K562 (cell line): ENCODE data around the gene CD1D. TPM values are rescaled to one million over a fixed set of nuclear protein-coding genes. Genes with fewer than 3 reads are reported as not detected.

Source experiments
- ATAC-seq: fragments of 200-7000 bp; cut with Tn5 transposase; 3 replicates; pipeline ENCODE4 v1.9.1; 2020; ENCODE audit warnings: moderate library complexity
- BruUV-seq: library from RNA; stranded (reverse); fragments of 400-500 nt; replicated peaks from 2 replicates; lab custom pipeline; 2021; lab: Mats Ljungman, UMichigan
- CTCF ChIA-PET: fragments of 300-600 bp; formaldehyde crosslinking; extraction: SDS; loops from one replicate; lab custom pipeline; 2021; ENCODE audit warnings: low intra/inter-chr PET ratio; lab: Yijun Ruan, JAX
- POLR2A ChIA-PET: fragments of 300-600, 350-650 bp; sonication (Branson Sonifier 250); formaldehyde crosslinking; extraction: SDS; loops from one replicate; lab custom pipeline; 2021; ENCODE audit warnings: antibody characterized with exemption, inconsistent platforms; lab: Yijun Ruan, JAX
- DNase-seq, 4 experiments: peaks; one replicate each; pipeline versions ENCODE4 v3.0.0 to v3.0.0-alpha.2; 2011 to 2018; ENCODE audit warnings: low spot score in 3 of 4, mixed read lengths in 3 of 4; ENCODE audit errors: extremely low read depth in 1 of 4
- FAIRE-seq: peaks from 2 replicates; lab custom pipeline; 2011; peaks lifted over from hg19 to GRCh38; lab: Jason Lieb, UNC
- H2AFZ ChIP-seq: 2 replicates; pipeline ENCODE4 v1.6.0; 2011; ENCODE audit warnings: low read depth, low read length, control low read depth, inconsistent platforms
- H3K27ac ChIP-seq: fragments of 200-600 bp; 3 replicates; pipeline ENCODE4 v1.8.0; 2011; ENCODE audit warnings: low read depth, mild to moderate bottlenecking, control low read depth, inconsistent platforms, low read length, moderate library complexity, mixed read lengths; ENCODE audit errors: extremely low read depth
- H3K27me3 ChIP-seq, 2 experiments: fragments of 300-600 bp in 1 of 2; 2 replicates in 1 of 2; 3 replicates in 1 of 2; pipeline versions ENCODE4 v1.6.0 to v1.8.0; 2011; ENCODE audit warnings: inconsistent platforms in 2 of 2, low read length in 2 of 2, mild to moderate bottlenecking in 1 of 2, mixed read lengths in 1 of 2, moderate library complexity in 1 of 2; ENCODE audit not compliant: control insufficient read depth in 2 of 2, insufficient read depth in 2 of 2
- H3K36me3 ChIP-seq: fragments of 300-600 bp; 3 replicates; pipeline ENCODE4 v1.8.0; 2011; ENCODE audit warnings: mild to moderate bottlenecking, low read length, inconsistent platforms; ENCODE audit not compliant: control insufficient read depth, insufficient read depth
- H3K4me1 ChIP-seq, 2 experiments: fragments of 200-600 bp in 1 of 2; replicated peaks in 1 of 2; 2 replicates in 1 of 2; 3 replicates in 1 of 2; pipeline versions ENCODE4 v1.5.1 to v1.8.0; 2011; ENCODE audit warnings: inconsistent platforms in 2 of 2, low read length in 2 of 2, mild to moderate bottlenecking in 1 of 2, mixed read lengths in 1 of 2, moderate library complexity in 1 of 2; ENCODE audit not compliant: control insufficient read depth in 2 of 2, insufficient read depth in 2 of 2
- H3K4me2 ChIP-seq: 2 replicates; pipeline ENCODE4 v1.6.1; 2011; ENCODE audit warnings: low read length, control low read depth, inconsistent platforms, mixed read lengths; ENCODE audit not compliant: insufficient read depth
- H3K4me3 ChIP-seq: fragments of 200-600 bp; sonication (generic), shearing (Covaris generic); 2 replicates; pipeline ENCODE4 v1.5.1; 2016; ENCODE audit warnings: control low read depth, inconsistent platforms
- H3K79me2 ChIP-seq: fragments of 200-600 bp; 3 replicates; pipeline ENCODE4 v1.8.0; 2011; ENCODE audit warnings: low read length, inconsistent platforms; ENCODE audit not compliant: control insufficient read depth, insufficient read depth
- H3K9ac ChIP-seq, 2 experiments: 2 replicates each; pipeline versions ENCODE4 v1.6.0 to v1.6.1; 2011; ENCODE audit warnings: low read depth in 2 of 2, low read length in 2 of 2, control low read depth in 1 of 2, inconsistent platforms in 1 of 2, mild to moderate bottlenecking in 1 of 2, mixed read lengths in 1 of 2; ENCODE audit not compliant: insufficient read depth in 1 of 2
- H3K9me1 ChIP-seq: one replicate; pipeline ENCODE4 v1.6.0; 2011; ENCODE audit warnings: inconsistent platforms, mild to moderate bottlenecking, low read length, moderate library complexity; ENCODE audit not compliant: control insufficient read depth, insufficient read depth
- H3K9me3 ChIP-seq: replicated peaks from 2 replicates; pipeline ENCODE4 v1.5.1; 2011; ENCODE audit warnings: low read depth, low read length, inconsistent platforms; ENCODE audit not compliant: control insufficient read depth, insufficient read depth
- H4K20me1 ChIP-seq: replicated peaks from 2 replicates; pipeline ENCODE4 v1.6.1; 2011; ENCODE audit warnings: low read length, inconsistent platforms, mixed read lengths; ENCODE audit not compliant: control insufficient read depth, insufficient read depth
- CBX3 ChIP-seq, 2 experiments: IDR thresholded peaks; 1 replicate in 1 of 2; 2 replicates in 1 of 2; pipeline ENCODE4 v1.6.1; 2012; ENCODE audit warnings: inconsistent platforms in 2 of 2, low read length in 2 of 2, borderline replicate concordance in 1 of 2, control low read depth in 1 of 2
- DMBX1 ChIP-seq: fragments of 250-450 bp; sonication (Bioruptor Pico); IDR thresholded peaks from 2 replicates; pipeline ENCODE4 v1.8.0; 2022; ENCODE audit warnings: inconsistent platforms, mild to moderate bottlenecking, moderate library complexity, borderline replicate concordance
- ETS2 ChIP-seq: IDR thresholded peaks from 2 replicates; pipeline ENCODE4 v1.6.1; 2016; ENCODE audit warnings: borderline replicate concordance, missing genetic modification characterization, mild to moderate bottlenecking, moderate library complexity, missing compliant biosample characterization; ENCODE audit not compliant: poor library complexity, severe bottlenecking
- FOXA3 ChIP-seq, 2 experiments: fragments of 450-650 bp in 1 of 2; sonication (generic) in 1 of 2; formaldehyde crosslinking; IDR thresholded peaks in 1 of 2; conservative IDR thresholded peaks in 1 of 2; 2 replicates each; pipeline versions ENCODE4 v1.4.0 to v1.8.0; 2020 to 2022; ENCODE audit warnings: mild to moderate bottlenecking in 2 of 2, missing genetic modification reagents in 1 of 2
- NCOR1 ChIP-seq: fragments of 450-650 bp; IDR thresholded peaks from 2 replicates; pipeline ENCODE4 v1.6.1; 2016; ENCODE audit warnings: mild to moderate bottlenecking, moderate library complexity
- NFYB ChIP-seq: IDR thresholded peaks from 2 replicates; pipeline ENCODE4 v1.6.1; 2011; ENCODE audit warnings: mild to moderate bottlenecking, moderate library complexity; ENCODE audit not compliant: insufficient read length; ENCODE audit errors: extremely low read depth
- PYGO2 ChIP-seq: fragments of 450-650 bp; IDR thresholded peaks from 2 replicates; pipeline ENCODE4 v1.6.1; 2016; ENCODE audit warnings: mild to moderate bottlenecking, missing genetic modification characterization, moderate library complexity, missing compliant biosample characterization
- RCOR1 ChIP-seq, 2 experiments: IDR thresholded peaks; 2 replicates each; pipeline ENCODE4 v1.6.1; 2012; ENCODE audit warnings: low read depth in 2 of 2, low read length in 2 of 2, borderline replicate concordance in 1 of 2, improper control_type of control experiment in 1 of 2
- TRIM24 ChIP-seq, 2 experiments: fragments of 450-650 bp; IDR thresholded peaks; 2 replicates each; pipeline ENCODE4 v1.6.1; 2016
- ZBTB17 ChIP-seq: fragments of 450-650 bp; formaldehyde crosslinking; IDR thresholded peaks from 2 replicates; pipeline ENCODE4 v1.4.0; 2020; ENCODE audit warnings: mild to moderate bottlenecking
- in situ Hi-C: fragments of 300-500 bp; cut with MboI; formaldehyde crosslinking; loops from 4 replicates; pipeline ENCODE4 v1.15.0; 2018; ENCODE audit warnings: inconsistent platforms, mixed read lengths
- intact Hi-C: fragments of 100-400 bp; cut with micrococcal nuclease; formaldehyde crosslinking; loops from 2 replicates; pipeline ENCODE4 v1.14.2; 2022
- polyA plus RNA-seq, 8 experiments: library from polyadenylated mRNA; depleted of rRNA in 4 of 8; stranded (reverse) in 5 of 8; unstranded in 3 of 8; fragments of >200 nt; fragmentation: Nextera tagmentation in 2 of 8; fragmentation: Illumina TruSeq in 1 of 8; extraction: Ambion mirVana in 2 of 8; extraction: Trizol in 1 of 8; gene quantifications; 2 replicates each; pipeline versions ENCODE4 v1.2.1 to v1.2.3, GENCODE V29; 2011 to 2014; ENCODE audit warnings: inconsistent platforms in 1 of 8, missing spikeins in 1 of 8
- total RNA-seq, 7 experiments: library from RNA; depleted of rRNA in 6 of 7; stranded (reverse); fragments of >200 nt in 6 of 7; fragmentation: Illumina TruSeq in 2 of 7; extraction: Trizol in 2 of 7; gene quantifications; 2 replicates each; pipeline versions ENCODE4 v1.2.1 to v1.2.3, GENCODE V29; 2011 to 2021; ENCODE audit warnings: low replicate concordance in 1 of 7
- TF ChIP-seq, protein P1 (sequence below): fragments of 450-650 bp; IDR thresholded peaks from 2 replicates; pipeline ENCODE4 v1.6.1; 2017; ENCODE audit warnings: antibody characterized with exemption
- TF ChIP-seq, protein P2 (sequence below): fragments of 150-350 bp; IDR thresholded peaks from 2 replicates; pipeline ENCODE4 v1.6.1; 2014; ENCODE audit warnings: low read depth, mild to moderate bottlenecking, low read length, borderline replicate concordance
- TF ChIP-seq, protein P3 (sequence below), 2 experiments: IDR thresholded peaks; 2 replicates each; pipeline ENCODE4 v1.6.1; 2011; ENCODE audit warnings: borderline replicate concordance in 1 of 2, control low read depth in 1 of 2, low read depth in 1 of 2, low read length in 1 of 2, mild to moderate bottlenecking in 1 of 2, mixed read lengths in 1 of 2, moderate library complexity in 1 of 2; ENCODE audit not compliant: insufficient read depth in 1 of 2, insufficient read length in 1 of 2, poor library complexity in 1 of 2, severe bottlenecking in 1 of 2; ENCODE audit errors: extremely low read depth in 1 of 2

Gene CD1D
- total and polyA plus RNA-seq, 9 of the 15 experiments (the other 6 are each of a cell fraction or from before 2014, with no cell fraction given): 0.03 TPM; not detected in 8

DNA sequence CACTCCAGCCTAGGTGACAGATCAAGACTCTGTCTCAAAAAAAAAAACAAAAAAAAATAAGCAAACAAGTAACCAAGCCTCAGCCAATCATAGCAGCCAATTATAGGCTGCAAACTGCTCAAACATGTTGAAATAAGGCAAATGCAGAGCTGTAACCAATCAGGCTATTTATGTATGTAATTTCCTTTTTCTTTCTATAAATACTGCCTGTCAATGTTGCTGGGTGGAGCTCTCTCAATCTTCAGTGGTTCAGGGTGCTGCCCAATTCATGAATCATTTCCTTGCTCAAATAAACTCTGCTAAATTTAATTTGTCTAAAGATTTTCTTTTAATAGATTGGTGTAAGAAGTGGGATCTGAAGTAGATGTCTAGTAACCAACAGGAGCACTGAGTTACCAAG lies 11.6 kb upstream of the CD1D start:
- Histone ChIP-seq H4K20me1 (no peaks in the 10 kb centered on the region), H3K4me2 (no peak overlapping the region), H3K36me3 (no peaks in the 10 kb centered on the region), H3K9me3 (no peaks in the 10 kb centered on the region), H3K27me3 (no peaks in the 10 kb centered on the region), H2AFZ (no peak overlapping the region), H3K27ac (no peak overlapping the region), H3K9me1 (no peaks in the 10 kb centered on the region), H3K9ac (no peak overlapping the region), H3K79me2 (no peaks in the 10 kb centered on the region), H3K4me3 (no peak overlapping the region), H3K4me1 (no peaks in the 10 kb centered on the region)
- intact Hi-C loops: no loop called here
- TF ChIP-seq RCOR1 (IDR thresholded peaks at IDR 0.05; ENCODE audit: borderline replicate concordance in 1 of 2, low read depth in 2 of 2, low read length in 2 of 2) (no peak), ETS2 (tag) (no peak), NFYB (no peak), FOXA3 (CRISPR knock-in tag; conservative IDR thresholded peaks at IDR 0.05 in 1 of 2, IDR thresholded peaks at IDR 0.05 in 1 of 2) (no peak), DMBX1 (CRISPR knock-in tag) (no peak), TRIM24 (IDR thresholded peaks at IDR 0.05) (no peak), CBX3 (IDR thresholded peaks at IDR 0.05; ENCODE audit: borderline replicate concordance in 1 of 2, low read length in 2 of 2) (no peak), ZBTB17 (no peak), NCOR1 (no peak), PYGO2 (tag) (no peak)
- TF ChIP-seq, protein P1, sequence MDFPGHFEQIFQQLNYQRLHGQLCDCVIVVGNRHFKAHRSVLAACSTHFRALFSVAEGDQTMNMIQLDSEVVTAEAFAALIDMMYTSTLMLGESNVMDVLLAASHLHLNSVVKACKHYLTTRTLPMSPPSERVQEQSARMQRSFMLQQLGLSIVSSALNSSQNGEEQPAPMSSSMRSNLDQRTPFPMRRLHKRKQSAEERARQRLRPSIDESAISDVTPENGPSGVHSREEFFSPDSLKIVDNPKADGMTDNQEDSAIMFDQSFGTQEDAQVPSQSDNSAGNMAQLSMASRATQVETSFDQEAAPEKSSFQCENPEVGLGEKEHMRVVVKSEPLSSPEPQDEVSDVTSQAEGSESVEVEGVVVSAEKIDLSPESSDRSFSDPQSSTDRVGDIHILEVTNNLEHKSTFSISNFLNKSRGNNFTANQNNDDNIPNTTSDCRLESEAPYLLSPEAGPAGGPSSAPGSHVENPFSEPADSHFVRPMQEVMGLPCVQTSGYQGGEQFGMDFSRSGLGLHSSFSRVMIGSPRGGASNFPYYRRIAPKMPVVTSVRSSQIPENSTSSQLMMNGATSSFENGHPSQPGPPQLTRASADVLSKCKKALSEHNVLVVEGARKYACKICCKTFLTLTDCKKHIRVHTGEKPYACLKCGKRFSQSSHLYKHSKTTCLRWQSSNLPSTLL: no peak
- TF ChIP-seq, protein P2, sequence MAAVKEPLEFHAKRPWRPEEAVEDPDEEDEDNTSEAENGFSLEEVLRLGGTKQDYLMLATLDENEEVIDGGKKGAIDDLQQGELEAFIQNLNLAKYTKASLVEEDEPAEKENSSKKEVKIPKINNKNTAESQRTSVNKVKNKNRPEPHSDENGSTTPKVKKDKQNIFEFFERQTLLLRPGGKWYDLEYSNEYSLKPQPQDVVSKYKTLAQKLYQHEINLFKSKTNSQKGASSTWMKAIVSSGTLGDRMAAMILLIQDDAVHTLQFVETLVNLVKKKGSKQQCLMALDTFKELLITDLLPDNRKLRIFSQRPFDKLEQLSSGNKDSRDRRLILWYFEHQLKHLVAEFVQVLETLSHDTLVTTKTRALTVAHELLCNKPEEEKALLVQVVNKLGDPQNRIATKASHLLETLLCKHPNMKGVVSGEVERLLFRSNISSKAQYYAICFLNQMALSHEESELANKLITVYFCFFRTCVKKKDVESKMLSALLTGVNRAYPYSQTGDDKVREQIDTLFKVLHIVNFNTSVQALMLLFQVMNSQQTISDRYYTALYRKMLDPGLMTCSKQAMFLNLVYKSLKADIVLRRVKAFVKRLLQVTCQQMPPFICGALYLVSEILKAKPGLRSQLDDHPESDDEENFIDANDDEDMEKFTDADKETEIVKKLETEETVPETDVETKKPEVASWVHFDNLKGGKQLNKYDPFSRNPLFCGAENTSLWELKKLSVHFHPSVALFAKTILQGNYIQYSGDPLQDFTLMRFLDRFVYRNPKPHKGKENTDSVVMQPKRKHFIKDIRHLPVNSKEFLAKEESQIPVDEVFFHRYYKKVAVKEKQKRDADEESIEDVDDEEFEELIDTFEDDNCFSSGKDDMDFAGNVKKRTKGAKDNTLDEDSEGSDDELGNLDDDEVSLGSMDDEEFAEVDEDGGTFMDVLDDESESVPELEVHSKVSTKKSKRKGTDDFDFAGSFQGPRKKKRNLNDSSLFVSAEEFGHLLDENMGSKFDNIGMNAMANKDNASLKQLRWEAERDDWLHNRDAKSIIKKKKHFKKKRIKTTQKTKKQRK: no peak
- TF ChIP-seq, protein P3, sequence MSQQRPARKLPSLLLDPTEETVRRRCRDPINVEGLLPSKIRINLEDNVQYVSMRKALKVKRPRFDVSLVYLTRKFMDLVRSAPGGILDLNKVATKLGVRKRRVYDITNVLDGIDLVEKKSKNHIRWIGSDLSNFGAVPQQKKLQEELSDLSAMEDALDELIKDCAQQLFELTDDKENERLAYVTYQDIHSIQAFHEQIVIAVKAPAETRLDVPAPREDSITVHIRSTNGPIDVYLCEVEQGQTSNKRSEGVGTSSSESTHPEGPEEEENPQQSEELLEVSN (IDR thresholded peaks at IDR 0.05; ENCODE audit: borderline replicate concordance in 1 of 2, extremely low read depth in 1 of 2, insufficient read depth in 1 of 2, insufficient read length in 1 of 2, low read depth in 1 of 2, low read length in 1 of 2, poor library complexity in 1 of 2, severe bottlenecking in 1 of 2): no peak
- in situ Hi-C loops: no loop called here
- no peak for FAIRE-seq
- POLR2A ChIA-PET: interaction anchor here (1.1 kb wide), 1 partner anchor 10 kb away, joined by 3 read pairs; no protein-coding TSS in a partner anchor
- DNase-seq: no peak
- BruUV-seq: no TSS peak
- CTCF ChIA-PET: no interaction called here
- no peak for ATAC-seq
